CD14-positive monocyte (primary cell): ENCODE results near the gene UNC119B. TPM values are rescaled to one million over a fixed set of nuclear protein-coding genes. Genes with fewer than 3 reads are reported as not detected.
A peak's percentile ranks its signal among the peaks of the same experiment; 100 is the strongest.
"Not testable (repeated sequence)": the region's sequence is repeated elsewhere in the genome, so short reads cannot be mapped to it uniquely, and the experiment has no call there.

Experiments used
- DNase-seq, 3 donors: peaks; one replicate each; pipeline ENCODE4 v3.0.0-alpha.2; 2011 to 2022
- H2AFZ ChIP-seq: 2 replicates; pipeline ENCODE4 v1.6.0; 2012; ENCODE audit warnings: mild to moderate bottlenecking, low read depth, low read length, inconsistent platforms; ENCODE audit not compliant: insufficient read depth, poor library complexity, severe bottlenecking
- H3K27ac ChIP-seq, 2 donors: 1 replicate in 1 of 2; 2 replicates in 1 of 2; pipeline ENCODE4 v1.5.1; 2012 to 2013; ENCODE audit warnings: low read length in 2 of 2, control low read depth in 1 of 2, inconsistent platforms in 1 of 2, low read depth in 1 of 2, mild to moderate bottlenecking in 1 of 2
- H3K27me3 ChIP-seq, 2 donors: one replicate each; pipeline versions ENCODE4 v1.6.0 to v1.6.1; 2011 to 2013; ENCODE audit warnings: low read length in 2 of 2; ENCODE audit not compliant: control insufficient read depth in 2 of 2, insufficient read depth in 2 of 2
- H3K36me3 ChIP-seq, 2 donors: replicated peaks in 1 of 2; 1 replicate in 1 of 2; 2 replicates in 1 of 2; pipeline versions ENCODE4 v1.5.1 to v1.6.1; 2012 to 2013; ENCODE audit warnings: low read length in 2 of 2, control low read depth in 1 of 2, inconsistent platforms in 1 of 2, mild to moderate bottlenecking in 1 of 2; ENCODE audit not compliant: insufficient read depth in 2 of 2, control insufficient read depth in 1 of 2
- H3K4me1 ChIP-seq, 2 donors: 1 replicate in 1 of 2; 2 replicates in 1 of 2; pipeline versions ENCODE4 v1.5.1 to v1.6.1; 2012 to 2013; ENCODE audit warnings: low read length in 2 of 2, control low read depth in 1 of 2, inconsistent platforms in 1 of 2, mild to moderate bottlenecking in 1 of 2, moderate library complexity in 1 of 2; ENCODE audit not compliant: insufficient read depth in 2 of 2, control insufficient read depth in 1 of 2
- H3K4me2 ChIP-seq: replicated peaks from 2 replicates; pipeline ENCODE3; 2012; ENCODE audit warnings: low read length, moderate library complexity, mild to moderate bottlenecking; ENCODE audit not compliant: poor library complexity, severe bottlenecking; ENCODE audit errors: extremely low read depth
- H3K4me3 ChIP-seq, 3 experiments: fragments of 200-600 bp in 1 of 3; sonication (generic) in 1 of 3; replicated peaks in 1 of 3; 1 replicate in 2 of 3; 2 replicates in 1 of 3; pipeline ENCODE4 v1.5.1; 2011 to 2013; ENCODE audit warnings: low read length in 3 of 3, mild to moderate bottlenecking in 3 of 3, control low read depth in 2 of 3, low read depth in 2 of 3, inconsistent platforms in 1 of 3, moderate library complexity in 1 of 3
- H3K79me2 ChIP-seq: 2 replicates; pipeline ENCODE4 v1.6.0; 2012; ENCODE audit warnings: mild to moderate bottlenecking, control low read depth, inconsistent platforms, low read length, moderate library complexity; ENCODE audit not compliant: insufficient read depth
- H3K9ac ChIP-seq: 2 replicates; pipeline ENCODE4 v1.6.0; 2017; ENCODE audit warnings: low read length, mild to moderate bottlenecking; ENCODE audit not compliant: insufficient read depth, poor library complexity, severe bottlenecking
- H3K9me3 ChIP-seq, 2 donors: replicated peaks in 1 of 2; 1 replicate in 1 of 2; 2 replicates in 1 of 2; pipeline versions ENCODE4 v1.5.1 to v1.6.1; 2012 to 2013; ENCODE audit warnings: low read length in 2 of 2, control low read depth in 1 of 2; ENCODE audit not compliant: control insufficient read depth in 1 of 2, insufficient read depth in 1 of 2
- H4K20me1 ChIP-seq: 2 replicates; pipeline ENCODE4 v1.6.0; 2012; ENCODE audit warnings: mild to moderate bottlenecking, low read length, control low read depth, moderate library complexity; ENCODE audit not compliant: insufficient read depth
- H3K27ac Mint-ChIP-seq, 7 donors: one replicate each; pipeline ENCODE4 v1.8.0; 2020; ENCODE audit warnings: mild to moderate bottlenecking in 7 of 7, mixed read lengths in 7 of 7, moderate library complexity in 6 of 7, inconsistent platforms in 2 of 7
- H3K27me3 Mint-ChIP-seq, 3 donors: one replicate each; pipeline ENCODE4 v1.8.0; 2021 to 2022; ENCODE audit warnings: low read depth in 3 of 3, mild to moderate bottlenecking in 3 of 3, mixed read lengths in 3 of 3, moderate library complexity in 3 of 3, inconsistent platforms in 1 of 3
- H3K36me3 Mint-ChIP-seq, 2 donors: one replicate each; pipeline ENCODE4 v1.8.0; 2020; ENCODE audit warnings: mixed read lengths in 2 of 2, inconsistent platforms in 1 of 2, mild to moderate bottlenecking in 1 of 2
- H3K4me1 Mint-ChIP-seq: one replicate; pipeline ENCODE4 v1.8.0; 2020; ENCODE audit warnings: mild to moderate bottlenecking, mixed read lengths
- H3K4me3 Mint-ChIP-seq, 2 donors: one replicate each; pipeline ENCODE4 v1.8.0; 2020; ENCODE audit warnings: mild to moderate bottlenecking in 2 of 2, mixed read lengths in 2 of 2, moderate library complexity in 1 of 2
- H3K9me3 Mint-ChIP-seq, 7 donors: one replicate each; pipeline ENCODE4 v1.8.0; 2020 to 2022; ENCODE audit warnings: mixed read lengths in 7 of 7, mild to moderate bottlenecking in 6 of 7, moderate library complexity in 6 of 7, inconsistent platforms in 2 of 7
- CTCF ChIP-seq: fragments of 200-600 bp; IDR thresholded peaks from one replicate; pipeline ENCODE4 v1.8.0; 2022; ENCODE audit warnings: antibody characterized with exemption, mild to moderate bottlenecking
- WGBS: methylation state at CpG from one replicate; pipeline ENCODE4 v1.1.5; 2013; ENCODE audit warnings: missing lambda C conversion rate; ENCODE audit not compliant: insufficient coverage; 5-methylcytosine and 5-hydroxymethylcytosine counted together
- intact Hi-C, 2 donors: fragments of 100-400 bp; cut with micrococcal nuclease; formaldehyde crosslinking; loops; one replicate each; pipeline versions ENCODE4 v1.15.0 to v1.15.1; 2023
- polyA plus RNA-seq, 3 donors: library from polyadenylated mRNA; depleted of rRNA in 1 of 3; unstranded in 2 of 3; stranded (reverse) in 1 of 3; fragments of 300-500 nt in 2 of 3; fragments of >200 nt in 1 of 3; fragmentation: Illumina TruSeq in 2 of 3; gene quantifications; 1 replicate in 2 of 3; 2 replicates in 1 of 3; pipeline ENCODE4 v1.2.3, GENCODE V29; 2012 to 2021

Gene UNC119B
- polyA plus RNA-seq, 3 donors, result 1.1 to 9.1 (median 2.1) TPM

- H3K27me3 Mint-ChIP-seq, result peaks cover 0 to 1% (median 1%) of the 10 kb centered on the region in 3 donors
- peaks cover 31% of the 10 kb centered on the region for H3K4me1 Mint-ChIP-seq
- peak overlapping the region in 1 of 2 donors; percentile 74 for H3K27ac ChIP-seq
Measured at GRCh38 chr12:120726510-120726793, 16.2 kb downstream of the UNC119B start.

DNA sequence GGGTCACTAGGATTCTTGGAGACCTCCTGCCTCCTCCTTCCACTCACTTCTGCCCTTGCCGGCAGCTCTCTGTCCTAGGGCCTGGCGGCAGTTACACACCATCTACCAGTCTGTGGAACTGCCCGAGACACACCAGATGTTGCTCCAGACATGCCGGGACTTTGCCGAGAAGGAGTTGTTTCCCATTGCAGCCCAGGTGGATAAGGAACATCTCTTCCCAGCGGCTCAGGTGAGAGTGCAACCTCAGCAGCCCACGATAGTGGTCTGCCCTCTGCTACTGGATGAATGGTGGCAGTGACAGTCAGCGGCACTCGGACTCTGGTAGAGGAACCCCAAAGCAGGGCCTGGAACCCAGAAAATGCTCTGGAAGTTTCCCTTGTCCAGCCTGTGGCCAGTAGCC is 16.7 kb downstream of the UNC119B start:
- Histone ChIP-seq H2AFZ (no peak overlapping the region), H3K27me3 (no peaks in the 10 kb centered on the region), H3K36me3 (peaks cover 18 to 42% of the 10 kb centered on the region in 2 donors), H3K79me2 (peaks cover 6% of the 10 kb centered on the region), H3K27ac (no peak overlapping the region), H3K9ac (no peak overlapping the region), H4K20me1 (no peaks in the 10 kb centered on the region), H3K4me3 (peak overlapping the region in 1 of 3 experiments; percentile 88), H3K4me2 (no peak overlapping the region), H3K9me3 (no peaks in the 10 kb centered on the region), H3K4me1 (peaks cover 12 to 18% of the 10 kb centered on the region in 2 donors)
- Mint-ChIP-seq H3K4me3 (no peak overlapping the region), H3K4me1 (peaks cover 30% of the 10 kb centered on the region), H3K36me3 (peaks cover 44 to 66% of the 10 kb centered on the region in 2 donors), H3K27me3 (peaks cover 0 to 1% (median 1%) of the 10 kb centered on the region in 3 donors), H3K9me3 (peaks cover 0 to 2% (median 0%) of the 10 kb centered on the region in 7 donors), H3K27ac (no peak overlapping the region)
- WGBS, result 98% methylated on average over 9 of the region's 9 CpGs
- intact Hi-C loops, result loop anchor here (5.0 kb wide), 1 partner anchor 40 kb away; the partner anchor contains the start of gene MLEC (in 2 of the 2)
- DNase-seq, result no peak
- TF ChIP-seq CTCF, result no peak

More at GRCh38 chr12:120726510-120726793, 16.2 kb downstream of the UNC119B start:
- 89% methylated on average over 8 of the region's 9 CpGs for WGBS
- Mint-ChIP-seq H3K4me3 (peak overlapping the region; percentile 87 to 93), H3K9me3 (peaks cover 0 to 2% (median 0%) of the 10 kb centered on the region in 7 donors), H3K27ac (peak overlapping the region in 1 of 7 donors; percentile 74), H3K36me3 (peaks cover 47 to 68% of the 10 kb centered on the region in 2 donors)
- Histone ChIP-seq H3K27me3 (no peaks in the 10 kb centered on the region), H3K4me3 (peak overlapping the region in 2 of 3 experiments; percentile 88), H3K79me2 (peaks cover 6% of the 10 kb centered on the region), H3K9ac (peak overlapping the region; percentile 82), H3K4me2 (peak overlapping the region; percentile 95), H3K36me3 (peaks cover 22 to 47% of the 10 kb centered on the region in 2 donors), H3K4me1 (peaks cover 12 to 18% of the 10 kb centered on the region in 2 donors), H2AFZ (peak overlapping the region; percentile 97), H3K9me3 (no peaks in the 10 kb centered on the region), H4K20me1 (no peaks in the 10 kb centered on the region)
- no peak for TF ChIP-seq CTCF
- intact Hi-C loops, result loop anchor here (5.0 kb wide), 1 partner anchor 39 kb away; the partner anchor contains the start of gene MLEC (in 2 of the 2)
- no peak for DNase-seq

DNA sequence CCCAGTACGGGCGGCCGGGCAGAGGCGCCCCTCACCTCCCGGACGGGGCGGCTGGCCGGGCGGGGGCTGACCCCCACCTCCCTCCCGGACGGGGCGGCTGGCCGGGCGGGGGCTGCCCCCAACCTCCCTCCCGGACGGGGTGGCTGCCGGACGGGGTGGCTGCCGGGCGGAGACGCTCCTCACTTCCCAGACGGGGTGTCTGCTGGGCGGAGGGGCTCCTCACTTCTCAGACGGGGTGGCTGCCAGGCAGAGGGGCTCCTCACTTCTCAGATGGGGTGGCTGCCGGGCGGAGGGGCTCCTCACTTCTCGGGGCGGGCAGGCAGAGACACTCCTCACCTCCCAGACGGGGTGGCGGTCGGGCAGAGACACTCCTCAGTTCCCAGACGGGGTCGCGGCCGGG is 21.9 kb downstream of the UNC119B start:
- H2AFZ ChIP-seq, H3K27ac ChIP-seq, H3K9me3 ChIP-seq, H3K79me2 ChIP-seq, DNase-seq, H3K27me3 Mint-ChIP-seq, H3K4me3 ChIP-seq, H3K27me3 ChIP-seq, H3K27ac Mint-ChIP-seq, H3K9ac ChIP-seq, intact Hi-C loops, H3K4me3 Mint-ChIP-seq, H4K20me1 ChIP-seq, H3K9me3 Mint-ChIP-seq, H3K4me1 ChIP-seq, H3K4me1 Mint-ChIP-seq, H3K4me2 ChIP-seq: not testable (repeated sequence)
- peaks cover 17 to 18% of the 10 kb centered on the region in 2 donors for H3K36me3 ChIP-seq
- WGBS, result 97% methylated on average over 16 of the region's 35 CpGs
- H3K36me3 Mint-ChIP-seq, result peaks cover 24 to 54% of the 10 kb centered on the region in 2 donors
